ENCODE results near the gene ZSWIM4.
A peak's percentile ranks its signal among the peaks of the same experiment; 100 is the strongest.
"Not testable (repeated sequence)": the region's sequence is repeated elsewhere in the genome, so short reads cannot be mapped to it uniquely, and the experiment has no call there.

Gene ZSWIM4

GRCh38 chr19:13778398-13778797 is 16.8 kb upstream of the ZSWIM4 start:
- TF ChIP-seq BHLHE40 (IDR thresholded peaks at IDR 0.05; ENCODE audit: borderline replicate concordance), result no peak
- ChIA-PET POLR2A (interaction anchor here (0.6 to 0.8 kb wide), 2 partner anchors 30 to 85 kb away, joined by 3 to 4 read pairs; a partner anchor contains a TSS), CTCF (no interaction called here)
- DNase-seq (ENCODE audit: extremely low spot score), result no peak

- TF ChIP-seq PKNOX1 (IDR thresholded peaks at IDR 0.05) (no peak), SUZ12 (IDR thresholded peaks at IDR 0.05) (no peak), ELF4 (IDR thresholded peaks at IDR 0.05) (no peak), TARDBP (IDR thresholded peaks at IDR 0.05) (no peak), NFRKB (IDR thresholded peaks at IDR 0.05) (no peak), SP1 (IDR thresholded peaks at IDR 0.05) (no peak), ARNT (IDR thresholded peaks at IDR 0.05) (no peak), ZNF384 (IDR thresholded peaks at IDR 0.05) (no peak), FOXA1 (IDR thresholded peaks at IDR 0.05) (no peak), L3MBTL2 (conservative IDR thresholded peaks at IDR 0.05) (no peak), HDGF (IDR thresholded peaks at IDR 0.05; ENCODE audit: borderline replicate concordance) (no peak), LEF1 (IDR thresholded peaks at IDR 0.05; ENCODE audit: borderline replicate concordance) (no peak), FOXM1 (IDR thresholded peaks at IDR 0.05; ENCODE audit: borderline replicate concordance) (no peak), CTBP1 (IDR thresholded peaks at IDR 0.05; ENCODE audit: borderline replicate concordance) (no peak), FOXK2 (IDR thresholded peaks at IDR 0.05) (no peak)
- ChIA-PET POLR2A (interaction anchor here (0.8 kb wide), 1 partner anchor 31 kb away, joined by 3 read pairs; a partner anchor contains a TSS), CTCF (interaction anchor here (0.6 kb wide), 1 partner anchor 26 kb away, joined by 6 read pairs; no protein-coding TSS in a partner anchor)
- DNase-seq (ENCODE audit: extremely low spot score), result no peak
Measured at GRCh38 chr19:13778847-13779246, 16.4 kb upstream of the ZSWIM4 start.

GRCh38 chr19:13779794-13780193 is 15.4 kb upstream of the ZSWIM4 start:
- POLR2A ChIA-PET; DNase-seq (ENCODE audit: extremely low spot score); CTCF ChIA-PET: not testable (repeated sequence)

- no peak for TF ChIP-seq TARDBP (IDR thresholded peaks at IDR 0.05)
- no peak for TF ChIP-seq LEF1 (IDR thresholded peaks at IDR 0.05; ENCODE audit: borderline replicate concordance)
- TF ChIP-seq FOXK2 (IDR thresholded peaks at IDR 0.05), result no peak
- TF ChIP-seq ELF4 (IDR thresholded peaks at IDR 0.05), result no peak
- no peak for TF ChIP-seq FOXA1 (IDR thresholded peaks at IDR 0.05)
- no peak for TF ChIP-seq BHLHE40 (IDR thresholded peaks at IDR 0.05; ENCODE audit: borderline replicate concordance)
- no peak for TF ChIP-seq ARNT (IDR thresholded peaks at IDR 0.05)
- TF ChIP-seq PKNOX1 (IDR thresholded peaks at IDR 0.05), result no peak
- TF ChIP-seq ZNF384 (IDR thresholded peaks at IDR 0.05), result no peak
- TF ChIP-seq CTBP1 (IDR thresholded peaks at IDR 0.05; ENCODE audit: borderline replicate concordance), result no peak
- TF ChIP-seq NFRKB (IDR thresholded peaks at IDR 0.05), result no peak
- TF ChIP-seq SUZ12 (IDR thresholded peaks at IDR 0.05), result no peak
- TF ChIP-seq HDGF (IDR thresholded peaks at IDR 0.05; ENCODE audit: borderline replicate concordance), result no peak
- CTCF ChIA-PET, result interaction anchor here (0.7 kb wide), 1 partner anchor 82 kb away, joined by 6 read pairs; no protein-coding TSS in a partner anchor
- POLR2A ChIA-PET, result no interaction called here
- DNase-seq (ENCODE audit: extremely low spot score), result peak; percentile 55
Measured at GRCh38 chr19:13781547-13781946, 13.7 kb upstream of the ZSWIM4 start.

- ChIA-PET POLR2A (interaction anchor here (1.6 kb wide), 1 partner anchor 8 kb away, joined by 5 read pairs; the partner anchor contains the start of gene C19orf53), CTCF (interaction anchor here (0.5 to 1.5 kb wide), 2 partner anchors 79 kb away, joined by 3 to 7 read pairs; no protein-coding TSS in a partner anchor)
- TF ChIP-seq FOXM1 (IDR thresholded peaks at IDR 0.05; ENCODE audit: borderline replicate concordance) (no peak), FOXK2 (IDR thresholded peaks at IDR 0.05) (no peak), ARNT (IDR thresholded peaks at IDR 0.05) (no peak), ZNF384 (IDR thresholded peaks at IDR 0.05) (no peak), HDGF (IDR thresholded peaks at IDR 0.05; ENCODE audit: borderline replicate concordance) (no peak)
- no peak for DNase-seq (ENCODE audit: extremely low spot score)
Measured at GRCh38 chr19:13782537-13782936, 12.7 kb upstream of the ZSWIM4 start.

GRCh38 chr19:13783565-13784500 is 11.4 kb upstream of the ZSWIM4 start:
- no peak for DNase-seq (ENCODE audit: extremely low spot score)
- ChIA-PET CTCF (interaction anchor here (0.7 to 1.5 kb wide), 6 partner anchors 10 to 91 kb away, joined by 3 to 8 read pairs (median 5); partner anchors contain the start of gene C19orf53), POLR2A (interaction anchor here (0.6 to 2.2 kb wide), 6 partner anchors 9 to 79 kb away, joined by 3 to 6 read pairs (median 5); partner anchors contain the start of genes C19orf53 and MRI1)
- no peak for TF ChIP-seq SUZ12 (IDR thresholded peaks at IDR 0.05)
- no peak for TF ChIP-seq NFRKB (IDR thresholded peaks at IDR 0.05)
- TF ChIP-seq ZNF384 (IDR thresholded peaks at IDR 0.05), result no peak
- TF ChIP-seq ELF4 (IDR thresholded peaks at IDR 0.05), result no peak
- TF ChIP-seq PKNOX1 (IDR thresholded peaks at IDR 0.05), result no peak
- TF ChIP-seq LEF1 (IDR thresholded peaks at IDR 0.05; ENCODE audit: borderline replicate concordance), result no peak
- TF ChIP-seq L3MBTL2 (conservative IDR thresholded peaks at IDR 0.05), result no peak
- no peak for TF ChIP-seq BHLHE40 (IDR thresholded peaks at IDR 0.05; ENCODE audit: borderline replicate concordance)
- no peak for TF ChIP-seq FOXA1 (IDR thresholded peaks at IDR 0.05)
- no peak for TF ChIP-seq HDGF (IDR thresholded peaks at IDR 0.05; ENCODE audit: borderline replicate concordance)
- no peak for TF ChIP-seq TARDBP (IDR thresholded peaks at IDR 0.05)
- TF ChIP-seq FOXM1 (IDR thresholded peaks at IDR 0.05; ENCODE audit: borderline replicate concordance), result no peak
- no peak for TF ChIP-seq FOXK2 (IDR thresholded peaks at IDR 0.05)
- TF ChIP-seq CTBP1 (IDR thresholded peaks at IDR 0.05; ENCODE audit: borderline replicate concordance), result no peak

Measured in HEK293T (cell line).